Measurements from ENCODE around the gene ROCK1. TPM values are rescaled to one million over a fixed set of nuclear protein-coding genes. Genes with fewer than 3 reads are reported as not detected.
A peak's percentile ranks its signal among the peaks of the same experiment; 100 is the strongest.

The ROCK1 gene
- total and polyA plus RNA-seq, 2 donors (not counting 3 experiments of a cell fraction or from before 2014, with no cell fraction given), result 5.3 to 53.0 TPM

- peaks cover 39% of the 10 kb centered on the region for H4K20me1 ChIP-seq (replicated peaks; ENCODE audit: control insufficient read depth, extremely low read depth, insufficient read depth, low read length)
- POLR2A ChIA-PET, result interaction anchor here (0.7 kb wide), 2 partner anchors 12 to 42 kb away, joined by 3 to 6 read pairs; no protein-coding TSS in a partner anchor
Observed at GRCh38 chr18:21100146-21100545, 11.5 kb downstream of the ROCK1 start.

More at GRCh38 chr18:21100146-21100545, 11.5 kb downstream of the ROCK1 start:
- Histone ChIP-seq H3K4me1 (ENCODE audit: control insufficient read depth, extremely low read depth, insufficient read depth, low read length) (peaks cover 3% of the 10 kb centered on the region), H2AFZ (ENCODE audit: low read depth, low read length) (no peak overlapping the region), H3K9me1 (replicated peaks; ENCODE audit: control insufficient read depth, extremely low read depth, insufficient read depth, low read length) (no peaks in the 10 kb centered on the region), H3K4me3 (replicated peaks in 1 of 3; ENCODE audit: insufficient read depth in 1 of 3, low read depth in 1 of 3, low read length in 3 of 3) (no peak overlapping the region), H3K9me3 (replicated peaks; ENCODE audit: control insufficient read depth, insufficient read depth, low read length) (no peaks in the 10 kb centered on the region), H3K9ac (replicated peaks; ENCODE audit: extremely low read depth, insufficient read depth, low read length) (no peak overlapping the region), H3K27me3 (ENCODE audit: control insufficient read depth in 2 of 2, insufficient read depth in 2 of 2, low read length in 2 of 2) (no peaks in the 10 kb centered on the region), H3K4me2 (ENCODE audit: insufficient read depth, low read length) (no peak overlapping the region), H3K79me2 (ENCODE audit: control insufficient read depth, insufficient read depth, low read length) (peaks cover 99% of the 10 kb centered on the region), H3K36me3 (ENCODE audit: control insufficient read depth in 2 of 2, extremely low read depth in 1 of 2, insufficient read depth in 2 of 2, low read length in 2 of 2) (no peaks in the 10 kb centered on the region), H3K27ac (ENCODE audit: insufficient read depth, low read depth, low read length) (no peak overlapping the region)
- TF ChIP-seq, protein P1, sequence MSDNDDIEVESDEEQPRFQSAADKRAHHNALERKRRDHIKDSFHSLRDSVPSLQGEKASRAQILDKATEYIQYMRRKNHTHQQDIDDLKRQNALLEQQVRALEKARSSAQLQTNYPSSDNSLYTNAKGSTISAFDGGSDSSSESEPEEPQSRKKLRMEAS (IDR thresholded peaks at IDR 0.05; ENCODE audit: insufficient read depth, insufficient read length), result no peak
- TF ChIP-seq EZH2 (IDR thresholded peaks at IDR 0.05; ENCODE audit: borderline replicate concordance, low read depth, low read length, severe bottlenecking) (no peak), JUN (IDR thresholded peaks at IDR 0.05; ENCODE audit: borderline replicate concordance, insufficient read depth, insufficient read length, low read depth) (no peak), POLR2A (IDR thresholded peaks at IDR 0.05; ENCODE audit: low read depth, low read length) (no peak), POLR2AphosphoS5 (IDR thresholded peaks at IDR 0.05; ENCODE audit: insufficient read depth, low read depth, low read length) (no peak), MYC (IDR thresholded peaks at IDR 0.05; ENCODE audit: low read depth, low read length) (no peak), CTCF (IDR thresholded peaks at IDR 0.05; ENCODE audit: extremely low read depth in 1 of 2, insufficient read depth in 1 of 2, low read depth in 1 of 2, low read length in 2 of 2) (no peak), GATA2 (IDR thresholded peaks at IDR 0.05; ENCODE audit: insufficient read depth, insufficient read length, low read depth, low read length) (no peak), FOS (IDR thresholded peaks at IDR 0.05; ENCODE audit: borderline replicate concordance, insufficient read depth, low read length) (no peak)
- intact Hi-C loops (cut with micrococcal nuclease) (loop anchor here (10.0 kb wide), 1 partner anchor 95 kb away; no protein-coding TSS in a partner anchor), dilution Hi-C loops (cut with MboI; ENCODE audit: extremely low pct_ligation_motif_present, low sequenced_read_pairs) (no loop called here)
- no TSS peak for BruUV-seq (replicated peaks)
- CTCF ChIA-PET, result interaction anchor here (1.6 kb wide), 1 partner anchor 11 kb away, joined by 5 read pairs; the partner anchor contains the start of gene ROCK1
- DNase-seq (ENCODE audit: low read depth, low spot score) (peak; percentile 23), FAIRE-seq (no peak)
